Liver (tissue), 3 donors: ENCODE data around the gene CLEC4G.

Experiments used
- ATF3 ChIP-seq: IDR thresholded peaks from 2 replicates; pipeline ENCODE4 v1.6.1; 2016; ENCODE audit warnings: antibody characterized with exemption
- EGR1 ChIP-seq, 2 donors: IDR thresholded peaks; 2 replicates each; pipeline ENCODE4 v1.6.1; 2016 to 2018; ENCODE audit warnings: antibody characterized with exemption in 2 of 2, low read depth in 2 of 2
- FOXA1 ChIP-seq: IDR thresholded peaks from 2 replicates; pipeline ENCODE4 v1.6.1; 2016; ENCODE audit warnings: antibody characterized with exemption
- GABPA ChIP-seq, 2 donors: IDR thresholded peaks in 1 of 2; conservative IDR thresholded peaks in 1 of 2; 2 replicates each; pipeline ENCODE4 v1.6.1; 2016; ENCODE audit warnings: antibody characterized with exemption in 2 of 2, mild to moderate bottlenecking in 1 of 2, moderate library complexity in 1 of 2
- MAX ChIP-seq: IDR thresholded peaks from 2 replicates; pipeline ENCODE4 v1.6.1; 2016; ENCODE audit warnings: antibody characterized with exemption
- NR2F2 ChIP-seq: IDR thresholded peaks from 2 replicates; pipeline ENCODE4 v1.6.1; 2016; ENCODE audit warnings: antibody characterized with exemption
- RAD21 ChIP-seq, 2 donors: IDR thresholded peaks; 2 replicates each; pipeline ENCODE4 v1.6.1; 2016; ENCODE audit warnings: antibody characterized with exemption in 2 of 2, mild to moderate bottlenecking in 2 of 2
- REST ChIP-seq: IDR thresholded peaks from 2 replicates; pipeline ENCODE4 v1.6.1; 2016; ENCODE audit warnings: antibody characterized with exemption, mild to moderate bottlenecking
- RXRA ChIP-seq, 2 donors: IDR thresholded peaks; 2 replicates each; pipeline ENCODE4 v1.6.1; 2017 to 2018; ENCODE audit warnings: antibody characterized with exemption in 2 of 2, mild to moderate bottlenecking in 1 of 2
- TAF1 ChIP-seq: conservative IDR thresholded peaks from 2 replicates; pipeline ENCODE4 v1.6.1; 2016; ENCODE audit warnings: antibody characterized with exemption, mild to moderate bottlenecking
- TF ChIP-seq, protein P1 (sequence below): fragments of 150-350 bp; IDR thresholded peaks from 2 replicates; pipeline ENCODE4 v1.5.1; 2017; ENCODE audit warnings: improper control_type of control experiment, low read depth, low read length; ENCODE audit not compliant: missing input control
- donor health status: healthy.
- donor health status: healthy.

DNA sequence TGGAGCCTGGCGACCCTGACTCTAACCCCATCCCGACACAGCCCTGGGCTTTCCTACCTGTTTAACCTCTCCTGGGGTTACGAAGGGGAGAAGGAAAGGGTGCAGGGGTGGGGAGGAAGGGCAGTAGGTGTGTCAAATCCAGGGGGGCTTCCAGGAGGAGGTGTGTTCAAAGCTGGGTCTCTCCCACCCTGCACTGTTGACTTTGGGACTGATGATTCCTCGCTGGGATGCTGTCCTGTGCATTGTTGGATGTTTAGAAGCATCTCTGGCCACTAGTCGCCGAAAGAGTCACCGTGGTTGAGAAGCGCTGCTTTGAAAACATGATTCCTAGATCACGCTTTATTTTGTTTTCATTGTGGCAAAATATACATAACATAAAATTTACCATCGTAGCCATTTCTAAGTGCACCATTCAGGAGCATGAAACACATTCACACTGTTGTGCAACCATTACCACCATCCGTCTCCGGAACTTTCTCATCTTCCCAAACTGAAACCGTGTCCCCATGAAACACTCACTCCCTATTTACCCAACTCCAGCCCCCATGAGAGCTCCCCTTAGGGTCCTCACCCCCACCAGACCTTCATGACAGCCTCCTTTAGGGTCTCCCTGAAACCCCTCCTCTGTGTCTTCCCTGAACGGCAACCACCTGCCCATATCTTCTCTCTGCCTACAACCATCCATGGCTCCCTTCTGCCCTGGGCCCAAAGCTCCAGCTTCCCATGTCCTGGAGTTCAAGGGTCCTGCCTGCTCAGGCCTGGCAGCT is 25.5 kb downstream of the CLEC4G start:
- TF ChIP-seq RAD21 (IDR thresholded peaks at IDR 0.05) = no peak
- TF ChIP-seq MAX = no peak
- no peak for TF ChIP-seq REST
- TF ChIP-seq TAF1 = no peak
- TF ChIP-seq GABPA (IDR thresholded peaks at IDR 0.05 in 1 of 2, conservative IDR thresholded peaks at IDR 0.05 in 1 of 2) = no peak
- TF ChIP-seq, protein P1, sequence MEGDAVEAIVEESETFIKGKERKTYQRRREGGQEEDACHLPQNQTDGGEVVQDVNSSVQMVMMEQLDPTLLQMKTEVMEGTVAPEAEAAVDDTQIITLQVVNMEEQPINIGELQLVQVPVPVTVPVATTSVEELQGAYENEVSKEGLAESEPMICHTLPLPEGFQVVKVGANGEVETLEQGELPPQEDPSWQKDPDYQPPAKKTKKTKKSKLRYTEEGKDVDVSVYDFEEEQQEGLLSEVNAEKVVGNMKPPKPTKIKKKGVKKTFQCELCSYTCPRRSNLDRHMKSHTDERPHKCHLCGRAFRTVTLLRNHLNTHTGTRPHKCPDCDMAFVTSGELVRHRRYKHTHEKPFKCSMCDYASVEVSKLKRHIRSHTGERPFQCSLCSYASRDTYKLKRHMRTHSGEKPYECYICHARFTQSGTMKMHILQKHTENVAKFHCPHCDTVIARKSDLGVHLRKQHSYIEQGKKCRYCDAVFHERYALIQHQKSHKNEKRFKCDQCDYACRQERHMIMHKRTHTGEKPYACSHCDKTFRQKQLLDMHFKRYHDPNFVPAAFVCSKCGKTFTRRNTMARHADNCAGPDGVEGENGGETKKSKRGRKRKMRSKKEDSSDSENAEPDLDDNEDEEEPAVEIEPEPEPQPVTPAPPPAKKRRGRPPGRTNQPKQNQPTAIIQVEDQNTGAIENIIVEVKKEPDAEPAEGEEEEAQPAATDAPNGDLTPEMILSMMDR = no peak
- no peak for TF ChIP-seq RXRA (IDR thresholded peaks at IDR 0.05)
- TF ChIP-seq EGR1 (IDR thresholded peaks at IDR 0.05; ENCODE audit: low read depth in 2 of 2) = no peak
- no peak for TF ChIP-seq NR2F2
- no peak for TF ChIP-seq ATF3
- TF ChIP-seq FOXA1 = no peak
